SH-SY5Y (cell line): ENCODE data around the gene IRF4.

Source experiments
- GATA2 ChIP-seq: IDR thresholded peaks from 2 replicates; pipeline ENCODE4 v1.6.1; 2011; ENCODE audit warnings: mild to moderate bottlenecking, low read depth, low read length
- GATA3 ChIP-seq: IDR thresholded peaks from 2 replicates; pipeline ENCODE4 v1.6.1; 2011; ENCODE audit warnings: low read depth, mild to moderate bottlenecking, low read length, moderate library complexity

GRCh38 chr6:423055-423798 is 31.7 kb downstream of the IRF4 start:
- TF ChIP-seq GATA2 (no peak), GATA3 (no peak)
